ENCODE measurements around the gene MYBPC1.
"Not testable (repeated sequence)": the region's sequence is repeated elsewhere in the genome, so short reads cannot be mapped to it uniquely, and the experiment has no call there.

MYBPC1 gene

DNA sequence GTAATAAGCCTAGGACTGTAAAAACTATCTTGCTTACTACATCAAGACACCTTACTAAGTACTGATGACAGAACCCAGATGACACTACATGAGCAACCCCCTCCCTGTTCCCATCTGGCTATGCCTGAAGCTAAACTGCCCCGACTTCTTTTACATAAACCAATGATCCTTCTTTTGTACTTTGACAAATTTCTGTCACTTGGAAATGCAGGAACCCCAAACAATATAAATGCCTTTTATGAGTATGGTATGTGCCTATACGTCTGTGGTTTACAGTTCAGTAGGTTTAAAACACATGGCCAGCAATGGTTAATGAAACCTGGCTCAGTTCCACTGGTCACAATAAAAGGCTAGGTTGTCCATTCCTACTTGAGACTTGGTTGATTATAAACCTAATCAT, 138.4 kb downstream of the MYBPC1 start:
- DNase-seq (ENCODE audit: low spot score): no peak

DNA sequence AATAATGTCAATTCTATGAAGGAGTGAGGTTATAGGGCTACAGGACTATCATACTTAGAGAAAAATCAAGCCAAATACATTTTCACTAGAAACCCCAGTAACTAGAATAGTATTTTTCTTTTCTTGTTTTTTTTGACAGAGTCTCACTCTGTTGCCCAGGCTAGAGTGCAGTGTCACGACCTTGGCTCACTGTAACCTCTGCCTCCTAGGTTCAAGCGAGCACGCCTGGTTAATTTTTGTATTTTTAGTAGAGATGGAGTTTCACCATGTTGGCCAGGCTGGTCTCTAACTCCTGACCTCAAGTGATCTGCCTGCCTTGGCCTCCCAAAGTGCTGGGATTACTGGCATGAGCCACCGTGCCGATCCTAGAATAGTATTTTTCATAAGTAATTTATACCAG, 139.7 kb downstream of the MYBPC1 start:
- not testable (repeated sequence) for DNase-seq (ENCODE audit: low spot score)

Data from hematopoietic multipotent progenitor cell treated with erythropoietin and hydrocortisone succinate and interleukin-3 and kit ligand, for 17 days (in vitro differentiated cells).